HepG2 (cell line): ENCODE results near the gene MBD3L2. TPM values are rescaled to one million over a fixed set of nuclear protein-coding genes. Genes with fewer than 3 reads are reported as not detected.

Experiments used
- EHMT2 ChIP-seq: fragments of 200-600 bp; sonication (generic); IDR thresholded peaks from 2 replicates; pipeline ENCODE4 v1.7.0; 2017; ENCODE audit warnings: antibody characterized with exemption, low read depth, low read length, borderline replicate concordance
- MTF1 ChIP-seq: sonication (generic); formaldehyde crosslinking; IDR thresholded peaks from 2 replicates; pipeline ENCODE4 v1.5.0; 2020; ENCODE audit warnings: missing genetic modification reagents
- PAF1 ChIP-seq: IDR thresholded peaks from 2 replicates; pipeline ENCODE4 v1.6.1; 2016; ENCODE audit warnings: missing genetic modification reagents, missing compliant biosample characterization
- ZBTB49 ChIP-seq: sonication (generic); formaldehyde crosslinking; IDR thresholded peaks from 2 replicates; pipeline ENCODE4 v1.4.0; 2020; ENCODE audit warnings: missing genetic modification reagents, borderline replicate concordance
- ZSCAN25 ChIP-seq: sonication (generic); formaldehyde crosslinking; IDR thresholded peaks from 2 replicates; pipeline ENCODE4 v1.8.0; 2022; ENCODE audit warnings: mild to moderate bottlenecking, missing genetic modification reagents
- ZSCAN31 ChIP-seq: sonication (generic); formaldehyde crosslinking; IDR thresholded peaks from 2 replicates; pipeline ENCODE4 v1.5.0; 2020; ENCODE audit warnings: low read depth, mild to moderate bottlenecking, missing genetic modification reagents
- ZSCAN9 ChIP-seq: IDR thresholded peaks from 2 replicates; pipeline ENCODE4 v1.6.1; 2016; ENCODE audit warnings: borderline replicate concordance
- polyA plus RNA-seq, 8 experiments: library from polyadenylated mRNA; depleted of rRNA in 3 of 8; stranded (reverse) in 7 of 8; unstranded in 1 of 8; fragments of >200 nt; fragmentation: Illumina TruSeq in 4 of 8; extraction: Trizol in 4 of 8; gene quantifications; 2 replicates each; pipeline versions ENCODE4 v1.2.1 to v1.2.3, GENCODE V29; 2011 to 2016; ENCODE audit warnings: low read depth in 4 of 8, missing spikeins in 1 of 8, mixed read lengths in 1 of 8; ENCODE audit not compliant: insufficient read depth in 1 of 8
- total RNA-seq, 5 experiments: library from RNA; depleted of rRNA; stranded (reverse); fragments of >200 nt; fragmentation: Illumina TruSeq; extraction: Trizol; gene quantifications; 2 replicates each; pipeline ENCODE4 v1.2.3, GENCODE V29; 2016; ENCODE audit warnings: low read depth in 1 of 5
- TF ChIP-seq, protein P1 (sequence below): sonication (generic); formaldehyde crosslinking; IDR thresholded peaks from 2 replicates; pipeline ENCODE4 v1.4.0; 2020; ENCODE audit warnings: missing genetic modification reagents
- TF ChIP-seq, protein P2 (sequence below): sonication (generic); formaldehyde crosslinking; IDR thresholded peaks from 2 replicates; pipeline ENCODE4 v1.4.0; 2020; ENCODE audit warnings: missing genetic modification reagents

MBD3L2 gene
- total and polyA plus RNA-seq, 2 of the 13 experiments (the other 11 are each of a cell fraction or from before 2014, with no cell fraction given), result not detected

GRCh38 chr19:7076151-7076550 is 27.0 kb downstream of the MBD3L2 start (continued):
- TF ChIP-seq, protein P1, sequence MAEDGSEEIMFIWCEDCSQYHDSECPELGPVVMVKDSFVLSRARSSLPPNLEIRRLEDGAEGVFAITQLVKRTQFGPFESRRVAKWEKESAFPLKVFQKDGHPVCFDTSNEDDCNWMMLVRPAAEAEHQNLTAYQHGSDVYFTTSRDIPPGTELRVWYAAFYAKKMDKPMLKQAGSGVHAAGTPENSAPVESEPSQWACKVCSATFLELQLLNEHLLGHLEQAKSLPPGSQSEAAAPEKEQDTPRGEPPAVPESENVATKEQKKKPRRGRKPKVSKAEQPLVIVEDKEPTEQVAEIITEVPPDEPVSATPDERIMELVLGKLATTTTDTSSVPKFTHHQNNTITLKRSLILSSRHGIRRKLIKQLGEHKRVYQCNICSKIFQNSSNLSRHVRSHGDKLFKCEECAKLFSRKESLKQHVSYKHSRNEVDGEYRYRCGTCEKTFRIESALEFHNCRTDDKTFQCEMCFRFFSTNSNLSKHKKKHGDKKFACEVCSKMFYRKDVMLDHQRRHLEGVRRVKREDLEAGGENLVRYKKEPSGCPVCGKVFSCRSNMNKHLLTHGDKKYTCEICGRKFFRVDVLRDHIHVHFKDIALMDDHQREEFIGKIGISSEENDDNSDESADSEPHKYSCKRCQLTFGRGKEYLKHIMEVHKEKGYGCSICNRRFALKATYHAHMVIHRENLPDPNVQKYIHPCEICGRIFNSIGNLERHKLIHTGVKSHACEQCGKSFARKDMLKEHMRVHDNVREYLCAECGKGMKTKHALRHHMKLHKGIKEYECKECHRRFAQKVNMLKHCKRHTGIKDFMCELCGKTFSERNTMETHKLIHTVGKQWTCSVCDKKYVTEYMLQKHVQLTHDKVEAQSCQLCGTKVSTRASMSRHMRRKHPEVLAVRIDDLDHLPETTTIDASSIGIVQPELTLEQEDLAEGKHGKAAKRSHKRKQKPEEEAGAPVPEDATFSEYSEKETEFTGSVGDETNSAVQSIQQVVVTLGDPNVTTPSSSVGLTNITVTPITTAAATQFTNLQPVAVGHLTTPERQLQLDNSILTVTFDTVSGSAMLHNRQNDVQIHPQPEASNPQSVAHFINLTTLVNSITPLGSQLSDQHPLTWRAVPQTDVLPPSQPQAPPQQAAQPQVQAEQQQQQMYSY (CRISPR knock-in tag), result no peak
- TF ChIP-seq PAF1 (no peak), ZSCAN25 (no peak), EHMT2 (no peak), MTF1 (CRISPR knock-in tag) (no peak), ZSCAN9 (no peak), ZSCAN31 (CRISPR knock-in tag) (no peak), ZBTB49 (CRISPR knock-in tag) (no peak)
- TF ChIP-seq, protein P2, sequence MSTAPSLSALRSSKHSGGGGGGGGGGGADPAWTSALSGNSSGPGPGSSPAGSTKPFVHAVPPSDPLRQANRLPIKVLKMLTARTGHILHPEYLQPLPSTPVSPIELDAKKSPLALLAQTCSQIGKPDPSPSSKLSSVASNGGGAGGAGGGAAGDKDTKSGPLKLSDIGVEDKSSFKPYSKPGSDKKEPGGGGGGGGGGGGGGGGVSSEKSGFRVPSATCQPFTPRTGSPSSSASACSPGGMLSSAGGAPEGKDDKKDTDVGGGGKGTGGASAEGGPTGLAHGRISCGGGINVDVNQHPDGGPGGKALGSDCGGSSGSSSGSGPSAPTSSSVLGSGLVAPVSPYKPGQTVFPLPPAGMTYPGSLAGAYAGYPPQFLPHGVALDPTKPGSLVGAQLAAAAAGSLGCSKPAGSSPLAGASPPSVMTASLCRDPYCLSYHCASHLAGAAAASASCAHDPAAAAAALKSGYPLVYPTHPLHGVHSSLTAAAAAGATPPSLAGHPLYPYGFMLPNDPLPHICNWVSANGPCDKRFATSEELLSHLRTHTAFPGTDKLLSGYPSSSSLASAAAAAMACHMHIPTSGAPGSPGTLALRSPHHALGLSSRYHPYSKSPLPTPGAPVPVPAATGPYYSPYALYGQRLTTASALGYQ, result no peak
